Activated CD8-positive, alpha-beta T cell treated with anti-CD3 and anti-CD28 coated beads, Interleukin-2, amount 10 ng/mL, durations not matched to agents 7 days and 5 days (primary cell): Measurements from ENCODE around the gene PWWP2A. TPM values are rescaled to one million over a fixed set of nuclear protein-coding genes. Genes with fewer than 3 reads are reported as not detected.

Experiments used
- ATAC-seq: fragments of 150-1000 bp; cut with Tn5 transposase; one replicate; pipeline ENCODE4 v1.10.0; 2021; ENCODE audit warnings: moderate library complexity
- CTCF ChIA-PET: fragments of 350-600 bp; sonication (Branson Sonifier 250); formaldehyde crosslinking; loops from one replicate; lab custom pipeline; 2021; ENCODE audit warnings: antibody characterized with exemption; lab: Charles Lee
- POLR2A ChIA-PET: fragments of 350-600 bp; sonication (Branson Sonifier 250); formaldehyde crosslinking; loops from one replicate; lab custom pipeline; 2021; ENCODE audit warnings: antibody characterized with exemption; lab: Charles Lee
- DNase-seq: peaks from one replicate; pipeline ENCODE4 v3.0.0-alpha.2; 2020
- H3K27ac Mint-ChIP-seq: one replicate; pipeline ENCODE4 v1.8.0; 2021; ENCODE audit warnings: mild to moderate bottlenecking, mixed read lengths
- H3K27me3 Mint-ChIP-seq: one replicate; pipeline ENCODE4 v1.8.0; 2021; ENCODE audit warnings: low read depth, mixed read lengths
- H3K36me3 Mint-ChIP-seq: one replicate; pipeline ENCODE4 v1.8.0; 2021; ENCODE audit warnings: low read depth, mixed read lengths
- H3K4me1 Mint-ChIP-seq: one replicate; pipeline ENCODE4 v1.8.0; 2021; ENCODE audit warnings: low read depth, mixed read lengths
- H3K4me3 Mint-ChIP-seq: one replicate; pipeline ENCODE4 v1.8.0; 2021; ENCODE audit warnings: mild to moderate bottlenecking, mixed read lengths
- H3K9me3 Mint-ChIP-seq: one replicate; pipeline ENCODE4 v1.8.0; 2022; ENCODE audit warnings: mixed read lengths; ENCODE audit not compliant: insufficient read depth
- total RNA-seq, 2 experiments: library from RNA; stranded (reverse); gene quantifications; one replicate each; pipeline ENCODE4 v1.2.3, GENCODE V29; 2021

PWWP2A gene
- total RNA-seq, 2 experiments from 2014 or later: 19.5 to 24.9 TPM

DNA sequence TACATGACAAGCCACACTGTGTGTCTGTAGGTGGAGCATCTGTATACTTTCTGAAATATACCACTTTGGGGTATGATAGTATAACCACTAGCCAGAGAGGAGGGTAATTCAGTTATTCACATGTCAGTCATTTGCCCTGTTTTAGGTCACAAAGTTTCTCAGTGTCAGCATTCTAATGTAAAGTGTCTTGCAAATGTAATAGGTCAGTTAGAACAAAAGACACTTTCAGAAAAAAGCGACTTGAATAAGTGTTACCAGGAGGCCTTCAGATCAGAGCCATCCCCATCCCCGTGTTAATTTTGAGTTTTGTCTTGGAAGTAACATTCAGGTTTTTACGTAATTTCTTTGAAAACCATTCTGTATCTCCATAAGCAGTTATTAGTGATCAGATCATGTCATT is 76.6 kb downstream of the PWWP2A start:
- no peak overlapping the region for H3K27ac Mint-ChIP-seq
- ATAC-seq (no peak), DNase-seq (no peak)
- no peaks in the 10 kb centered on the region for H3K9me3 Mint-ChIP-seq
- POLR2A ChIA-PET: no interaction called here
- H3K27me3 Mint-ChIP-seq: no peaks in the 10 kb centered on the region
- peaks cover 24% of the 10 kb centered on the region for H3K36me3 Mint-ChIP-seq
- no peak overlapping the region for H3K4me3 Mint-ChIP-seq
- no peaks in the 10 kb centered on the region for H3K4me1 Mint-ChIP-seq
- CTCF ChIA-PET: no interaction called here

Other genes with a start within 250 kb of the PWWP2A start
- not detected for gene ADRA1B, start 203.0 kb downstream of the PWWP2A start, total RNA-seq
- 10 to 100 TPM; 50.1 to 51.6 TPM for gene TTC1, start 110.3 kb downstream of the PWWP2A start, total RNA-seq
- gene FABP6, start 110.1 kb upstream of the PWWP2A start, total RNA-seq: not detected
- under 1 TPM in 1 of 2 experiments, not detected in 1; 0.23 TPM for gene CCNJL, start 193.1 kb upstream of the PWWP2A start, total RNA-seq